22Rv1 (cell line): Measurements from ENCODE around the gene RAC2.
A peak's percentile ranks its signal among the peaks of the same experiment; 100 is the strongest.

ENCODE experiments used
- H3K27ac ChIP-seq: fragments of 450-650 bp; 2 replicates; pipeline ENCODE4 v1.5.1; 2017
- CTCF ChIP-seq: fragments of 450-650 bp; IDR thresholded peaks from 2 replicates; pipeline ENCODE4 v1.5.1; 2017; ENCODE audit warnings: mild to moderate bottlenecking
- ZFX ChIP-seq: fragments of 450-650 bp; IDR thresholded peaks from 2 replicates; pipeline ENCODE4 v1.6.1; 2017; ENCODE audit warnings: antibody characterized with exemption, borderline replicate concordance

Gene RAC2

GRCh38 chr22:37267661-37268413, 23.8 kb upstream of the RAC2 start:
- TF ChIP-seq CTCF (no peak), ZFX (no peak)
- no peak overlapping the region for H3K27ac ChIP-seq

- H3K27ac ChIP-seq: no peak overlapping the region
- TF ChIP-seq CTCF: peak; percentile 94
- no peak for TF ChIP-seq ZFX
Observed at GRCh38 chr22:37267135-37267587, 23.1 kb upstream of the RAC2 start.

GRCh38 chr22:37266581-37267134, 22.6 kb upstream of the RAC2 start:
- TF ChIP-seq ZFX (no peak), CTCF (no peak)
- no peak overlapping the region for H3K27ac ChIP-seq

- TF ChIP-seq CTCF (no peak), ZFX (no peak)
- no peak overlapping the region for H3K27ac ChIP-seq
Observed at GRCh38 chr22:37263966-37264887, 20.2 kb upstream of the RAC2 start.

GRCh38 chr22:37262346-37262745, 18.3 kb upstream of the RAC2 start:
- TF ChIP-seq CTCF (no peak), ZFX (no peak)
- no peak overlapping the region for H3K27ac ChIP-seq

GRCh38 chr22:37260901-37261336, 16.9 kb upstream of the RAC2 start:
- TF ChIP-seq CTCF: peak; percentile 93
- no peak for TF ChIP-seq ZFX
- H3K27ac ChIP-seq: no peak overlapping the region
